GM12878 (cell line): ENCODE measurements around the gene DSE. TPM values are rescaled to one million over a fixed set of nuclear protein-coding genes. Genes with fewer than 3 reads are reported as not detected.
A peak's percentile ranks its signal among the peaks of the same experiment; 100 is the strongest.

Experiments
- ATAC-seq: fragments of 200-7000 bp; cut with Tn5 transposase; 3 replicates; pipeline ENCODE4 v1.9.1; 2020; ENCODE audit warnings: mild to moderate bottlenecking, moderate library complexity
- BruUV-seq: library from RNA; stranded (reverse); fragments of 400-500 nt; replicated peaks from 2 replicates; lab custom pipeline; 2021; lab: Mats Ljungman, UMichigan
- CTCF ChIA-PET: fragments of 300-600 bp; sonication (Branson Sonifier 250); formaldehyde crosslinking; extraction: SDS; loops from one replicate; lab custom pipeline; 2021; ENCODE audit warnings: inconsistent platforms; lab: Yijun Ruan, JAX
- POLR2A ChIA-PET: fragments of 350-600 bp; formaldehyde crosslinking; extraction: SDS; loops from one replicate; lab custom pipeline; 2021; ENCODE audit warnings: inconsistent platforms; lab: Charles Lee
- RAD21 ChIA-PET: fragments of 300-600 bp; sonication (Branson Sonifier 250); formaldehyde crosslinking; loops from one replicate; lab custom pipeline; 2023; ENCODE audit warnings: antibody characterized with exemption; ENCODE audit not compliant: unreplicated experiment; lab: Charles Lee
- SMC1A ChIA-PET: fragments of 300-600 bp; sonication (Branson Sonifier 250); formaldehyde crosslinking; loops from one replicate; lab custom pipeline; 2023; ENCODE audit not compliant: unreplicated experiment, uncharacterized antibody; lab: Charles Lee
- DNase-seq: peaks from one replicate; pipeline ENCODE4 v3.0.0-alpha.2; 2011; ENCODE audit warnings: low read depth, low spot score
- FAIRE-seq: peaks from 3 replicates; lab custom pipeline; 2011; peaks lifted over from hg19 to GRCh38; lab: Jason Lieb, UNC
- H2AFZ ChIP-seq: 2 replicates; pipeline ENCODE4 v1.6.0; 2011; ENCODE audit warnings: low read depth, low read length, control low read depth; ENCODE audit not compliant: control insufficient read depth
- H3K27ac ChIP-seq: 2 replicates; pipeline ENCODE4 v1.5.1; 2011; ENCODE audit warnings: control low read depth; ENCODE audit not compliant: control insufficient read depth, insufficient read depth
- H3K27me3 ChIP-seq, 2 experiments: replicated peaks in 1 of 2; 2 replicates each; pipeline versions ENCODE4 v1.6.0 to v1.6.1; 2011; ENCODE audit warnings: low read length in 1 of 2; ENCODE audit not compliant: control insufficient read depth in 2 of 2, insufficient read depth in 2 of 2
- H3K36me3 ChIP-seq, 2 experiments: 2 replicates each; pipeline ENCODE4 v1.5.1; 2011; ENCODE audit warnings: low read length in 1 of 2; ENCODE audit not compliant: control insufficient read depth in 2 of 2, insufficient read depth in 2 of 2
- H3K4me1 ChIP-seq: 2 replicates; pipeline ENCODE4 v1.6.1; 2011; ENCODE audit warnings: mild to moderate bottlenecking, low read length, moderate library complexity, mixed read lengths; ENCODE audit not compliant: control insufficient read depth, insufficient read depth
- H3K4me2 ChIP-seq: 2 replicates; pipeline ENCODE4 v1.6.0; 2011; ENCODE audit warnings: control low read depth; ENCODE audit not compliant: control insufficient read depth, insufficient read depth
- H3K4me3 ChIP-seq: fragments of 200-600 bp; sonication (generic); 2 replicates; pipeline ENCODE4 v1.5.1; 2016
- H3K79me2 ChIP-seq: 2 replicates; pipeline ENCODE4 v1.6.0; 2011; ENCODE audit warnings: low read length; ENCODE audit not compliant: control insufficient read depth, insufficient read depth
- H3K9ac ChIP-seq: 2 replicates; pipeline ENCODE4 v1.8.0; 2011; ENCODE audit warnings: low read length, control low read depth, mixed read lengths; ENCODE audit not compliant: control insufficient read depth, insufficient read depth
- H3K9me3 ChIP-seq: replicated peaks from 3 replicates; pipeline ENCODE4 v1.5.1; 2011; ENCODE audit warnings: mild to moderate bottlenecking, low read length; ENCODE audit not compliant: control insufficient read depth, insufficient read depth
- H4K20me1 ChIP-seq: 2 replicates; pipeline ENCODE4 v1.6.0; 2011; ENCODE audit not compliant: control insufficient read depth, insufficient read depth
- NR2C1 ChIP-seq: fragments of 450-650 bp; IDR thresholded peaks from 2 replicates; pipeline ENCODE4 v1.6.1; 2017; ENCODE audit warnings: antibody characterized with exemption, mild to moderate bottlenecking, moderate library complexity
- RUNX3 ChIP-seq: IDR thresholded peaks from 2 replicates; pipeline ENCODE4 v1.6.1; 2012; ENCODE audit warnings: low read length, inconsistent platforms
- in situ Hi-C: fragments of 300-500 bp; cut with MboI; formaldehyde crosslinking; loops from 9 replicates; pipeline ENCODE4 v1.14.3; 2018; ENCODE audit warnings: mixed read lengths
- intact Hi-C: fragments of 100-400 bp; cut with micrococcal nuclease; formaldehyde crosslinking; loops from one replicate; pipeline ENCODE4 v1.14.2; 2022; ENCODE audit not compliant: unreplicated experiment
- polyA plus RNA-seq, 11 experiments: library from polyadenylated mRNA; depleted of rRNA in 4 of 11; unstranded in 6 of 11; stranded (reverse) in 5 of 11; fragments of >200 nt; fragmentation: Nextera tagmentation in 4 of 11; fragmentation: Illumina TruSeq in 1 of 11; extraction: Ambion mirVana in 4 of 11; extraction: Trizol in 1 of 11; gene quantifications; 1 replicate in 1 of 11; 2 replicates in 10 of 11; pipeline versions ENCODE4 v1.2.1 to v1.2.3, GENCODE V29; 2011 to 2016; ENCODE audit warnings: inconsistent platforms in 2 of 11, missing spikeins in 2 of 11, low read depth in 1 of 11
- total RNA-seq, 4 experiments: library from RNA; depleted of rRNA in 3 of 4; stranded (reverse); fragments of >200 nt in 3 of 4; fragmentation: Illumina TruSeq in 1 of 4; extraction: Trizol in 1 of 4; gene quantifications; 2 replicates each; pipeline versions ENCODE4 v1.2.1 to v1.2.3, GENCODE V29; 2013 to 2021
- TF ChIP-seq, protein P1 (sequence below): fragments of 450-650 bp; IDR thresholded peaks from 2 replicates; pipeline ENCODE4 v1.6.1; 2017; ENCODE audit warnings: mild to moderate bottlenecking, moderate library complexity

The DSE gene
- total and polyA plus RNA-seq, 10 of the 15 experiments (the other 5 are each of a cell fraction or from before 2014, with no cell fraction given) = 12.6 to 76.4 (median 43.0) TPM

- Histone ChIP-seq H3K27ac (peak overlapping the region; percentile 79), H3K27me3 (no peaks in the 10 kb centered on the region), H3K4me2 (peak overlapping the region; percentile 68), H3K9me3 (no peaks in the 10 kb centered on the region), H3K9ac (no peak overlapping the region), H2AFZ (no peak overlapping the region), H3K79me2 (peaks cover 97% of the 10 kb centered on the region), H3K4me1 (peaks cover 79% of the 10 kb centered on the region), H4K20me1 (no peaks in the 10 kb centered on the region), H3K4me3 (0 out of 2 replicates have a peak overlapping the region, but pooled peaks have one; percentile 3), H3K36me3 (no peaks in the 10 kb centered on the region)
- DNase-seq (no peak), ATAC-seq (no peak), FAIRE-seq (no peak)
- ChIA-PET RAD21 (interaction anchor here (0.8 to 2.7 kb wide), 11 partner anchors 10 to 102 kb away, joined by 3 to 14 read pairs (median 4); partner anchors contain the start of gene DSE), SMC1A (interaction anchor here (1.0 to 9.4 kb wide), 14 partner anchors 8 to 120 kb away, joined by 3 to 101 read pairs (median 4); partner anchors contain the start of gene DSE), POLR2A (interaction anchor here (0.5 to 2.6 kb wide), 8 partner anchors 9 to 96 kb away, joined by 3 to 9 read pairs (median 4); no protein-coding TSS in a partner anchor), CTCF (interaction anchor here (0.6 to 6.5 kb wide), 13 partner anchors 12 to 173 kb away, joined by 3 to 85 read pairs (median 4); partner anchors contain the start of gene DSE)
- BruUV-seq = no TSS peak
- intact Hi-C loops = no loop called here
- TF ChIP-seq NR2C1 (no peak), RUNX3 (0 out of 2 replicates have a peak, but pooled peaks have one; percentile 2)
- TF ChIP-seq, protein P1, sequence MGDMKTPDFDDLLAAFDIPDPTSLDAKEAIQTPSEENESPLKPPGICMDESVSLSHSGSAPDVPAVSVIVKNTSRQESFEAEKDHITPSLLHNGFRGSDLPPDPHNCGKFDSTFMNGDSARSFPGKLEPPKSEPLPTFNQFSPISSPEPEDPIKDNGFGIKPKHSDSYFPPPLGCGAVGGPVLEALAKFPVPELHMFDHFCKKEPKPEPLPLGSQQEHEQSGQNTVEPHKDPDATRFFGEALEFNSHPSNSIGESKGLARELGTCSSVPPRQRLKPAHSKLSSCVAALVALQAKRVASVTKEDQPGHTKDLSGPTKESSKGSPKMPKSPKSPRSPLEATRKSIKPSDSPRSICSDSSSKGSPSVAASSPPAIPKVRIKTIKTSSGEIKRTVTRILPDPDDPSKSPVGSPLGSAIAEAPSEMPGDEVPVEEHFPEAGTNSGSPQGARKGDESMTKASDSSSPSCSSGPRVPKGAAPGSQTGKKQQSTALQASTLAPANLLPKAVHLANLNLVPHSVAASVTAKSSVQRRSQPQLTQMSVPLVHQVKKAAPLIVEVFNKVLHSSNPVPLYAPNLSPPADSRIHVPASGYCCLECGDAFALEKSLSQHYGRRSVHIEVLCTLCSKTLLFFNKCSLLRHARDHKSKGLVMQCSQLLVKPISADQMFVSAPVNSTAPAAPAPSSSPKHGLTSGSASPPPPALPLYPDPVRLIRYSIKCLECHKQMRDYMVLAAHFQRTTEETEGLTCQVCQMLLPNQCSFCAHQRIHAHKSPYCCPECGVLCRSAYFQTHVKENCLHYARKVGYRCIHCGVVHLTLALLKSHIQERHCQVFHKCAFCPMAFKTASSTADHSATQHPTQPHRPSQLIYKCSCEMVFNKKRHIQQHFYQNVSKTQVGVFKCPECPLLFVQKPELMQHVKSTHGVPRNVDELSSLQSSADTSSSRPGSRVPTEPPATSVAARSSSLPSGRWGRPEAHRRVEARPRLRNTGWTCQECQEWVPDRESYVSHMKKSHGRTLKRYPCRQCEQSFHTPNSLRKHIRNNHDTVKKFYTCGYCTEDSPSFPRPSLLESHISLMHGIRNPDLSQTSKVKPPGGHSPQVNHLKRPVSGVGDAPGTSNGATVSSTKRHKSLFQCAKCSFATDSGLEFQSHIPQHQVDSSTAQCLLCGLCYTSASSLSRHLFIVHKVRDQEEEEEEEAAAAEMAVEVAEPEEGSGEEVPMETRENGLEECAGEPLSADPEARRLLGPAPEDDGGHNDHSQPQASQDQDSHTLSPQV = peak; percentile 58; the same call in 1 of the 2 replicates
- in situ Hi-C loops = no loop called here
These were observed 18.6 kb downstream of the DSE start for GRCh38 chr6:116389357-116389756.
